ENCODE data around the gene INSC.

DNA sequence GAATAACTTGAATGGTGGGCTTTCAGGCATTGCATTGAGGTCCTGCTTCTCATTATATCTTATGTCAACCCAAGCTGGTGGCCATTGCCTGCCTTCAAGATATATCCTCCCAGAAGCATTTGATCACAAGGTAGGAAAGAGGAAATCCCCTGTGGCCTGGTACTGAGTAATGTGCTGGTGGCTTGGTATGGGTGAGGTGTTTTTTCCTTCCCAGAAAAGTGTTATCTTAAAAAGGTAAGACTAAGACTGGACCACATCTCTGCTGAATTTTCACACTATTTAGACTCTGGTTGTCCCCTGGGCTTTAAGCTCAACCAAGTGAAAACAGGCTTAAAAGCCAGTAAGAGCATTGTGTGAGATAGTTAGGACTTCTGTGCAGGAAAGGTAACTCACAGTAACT, 3.7 kb downstream of the INSC start:
- no peak for TF ChIP-seq CTCF (IDR thresholded peaks at IDR 0.05)
- TF ChIP-seq POLR2A (IDR thresholded peaks at IDR 0.05) = no peak
